Stimulated activated CD8-positive, alpha-beta memory T cell treated with anti-CD3 and anti-CD28 coated beads, Interleukin-12 subunit alpha, Interleukin-12 subunit beta, amount 100 ng/mL, for 24 hours (primary cell): ENCODE data around the gene SLC16A7.

ENCODE experiments used
- DNase-seq: peaks from one replicate; pipeline ENCODE4 v3.0.0-alpha.2; 2020; ENCODE audit errors: extremely low read depth

SLC16A7 gene

GRCh38 chr12:59620326-59620725 is 24.5 kb downstream of the SLC16A7 start:
- DNase-seq, result no peak

DNA sequence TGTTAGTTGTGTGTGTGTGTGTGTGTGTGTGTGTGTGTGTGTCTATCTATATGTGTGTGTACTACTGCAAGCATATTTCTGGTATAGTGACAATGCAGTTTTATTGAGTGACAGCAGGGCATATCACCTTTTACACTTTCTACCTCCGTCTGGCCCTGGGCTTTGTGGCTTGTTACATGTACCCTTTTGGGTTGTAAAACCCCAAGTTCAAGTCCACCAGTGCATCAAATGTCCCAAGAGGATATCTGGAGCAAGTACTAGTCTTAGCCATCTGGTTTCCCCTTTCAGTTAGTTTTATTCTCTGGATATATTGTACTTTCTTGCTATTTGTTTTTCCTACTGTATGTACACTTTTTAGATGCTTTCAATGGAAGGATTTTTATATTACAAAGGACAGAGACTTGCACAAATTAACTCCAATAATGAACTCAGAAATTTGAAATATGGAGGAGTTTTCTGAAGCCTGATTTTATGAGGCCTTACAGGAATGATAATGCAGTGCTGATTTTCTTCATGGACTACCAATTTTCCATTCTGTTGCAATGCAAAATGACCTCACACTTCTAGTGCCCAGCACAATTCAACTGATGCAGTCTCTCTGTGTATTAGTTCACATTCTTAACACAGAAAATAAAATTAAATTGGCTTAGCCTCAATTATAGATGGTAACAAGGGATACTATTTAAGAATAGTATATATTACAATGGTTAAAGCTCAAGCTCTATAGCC is 29.1 kb downstream of the SLC16A7 start:
- no peak for DNase-seq

- no peak for DNase-seq
Measured at GRCh38 chr12:59626382-59626781, 30.6 kb downstream of the SLC16A7 start.

- no peak for DNase-seq
Measured at GRCh38 chr12:59627582-59627981, 31.8 kb downstream of the SLC16A7 start.

GRCh38 chr12:59629890-59630289 is 34.1 kb downstream of the SLC16A7 start:
- DNase-seq, result no peak

DNA sequence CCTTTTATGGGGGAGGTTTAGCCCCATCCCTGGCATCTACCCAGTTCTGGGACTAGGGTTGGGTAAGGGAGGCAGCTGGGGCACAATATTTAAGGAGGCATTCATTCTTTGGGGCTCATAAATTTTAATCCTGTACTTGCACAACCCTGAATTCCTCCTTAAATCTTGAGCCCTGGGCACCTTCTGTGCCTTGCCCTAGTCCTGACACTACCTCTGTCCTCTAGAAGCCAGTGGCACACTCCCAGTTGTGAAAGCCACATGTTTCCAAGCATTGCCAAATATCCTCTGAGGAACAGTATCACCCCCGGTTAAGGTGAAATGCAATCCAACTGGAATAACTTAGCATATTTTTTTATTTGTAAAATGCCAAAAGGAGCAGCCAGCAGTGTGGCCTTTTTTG is 36.6 kb downstream of the SLC16A7 start:
- DNase-seq, result no peak

GRCh38 chr12:59634254-59634653 is 38.4 kb downstream of the SLC16A7 start:
- DNase-seq, result no peak

DNA sequence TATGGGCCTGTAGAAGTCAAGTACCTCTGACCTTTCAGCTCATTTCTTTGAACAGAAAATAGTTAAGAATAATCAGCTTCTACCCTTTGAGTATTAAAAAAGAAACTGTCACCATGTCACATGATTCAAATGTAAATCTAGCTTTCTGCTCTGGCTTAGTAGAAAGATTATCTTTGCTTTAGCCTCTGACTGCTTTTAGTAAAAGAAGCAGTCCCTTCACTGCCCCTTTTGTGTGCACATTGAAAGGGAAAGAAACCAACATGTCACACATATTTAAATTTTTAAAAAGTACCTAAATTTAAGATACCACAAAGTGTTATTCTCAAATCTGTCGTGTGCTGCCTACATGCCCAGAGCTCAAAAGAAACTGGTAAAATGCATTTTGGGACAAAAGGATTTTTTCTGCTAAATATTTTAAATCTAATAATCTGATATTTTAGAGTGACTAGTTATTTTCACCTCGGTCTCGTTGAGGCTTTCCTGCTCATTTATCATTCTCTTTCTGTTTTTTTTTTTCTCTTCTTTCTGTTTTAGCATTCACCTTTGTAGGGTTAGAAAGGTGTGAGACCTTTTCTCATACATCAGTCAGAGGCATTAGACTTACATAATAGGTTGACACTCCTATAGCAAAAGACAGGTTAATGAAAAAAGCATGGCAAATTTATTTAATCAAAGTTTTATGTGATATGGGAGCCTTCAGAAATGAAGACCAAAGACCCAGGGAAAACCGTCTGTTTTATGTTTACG is 41.3 kb downstream of the SLC16A7 start:
- DNase-seq, result no peak

- DNase-seq, result no peak
Measured at GRCh38 chr12:59637692-59638070, 41.9 kb downstream of the SLC16A7 start.

- DNase-seq, result no peak
Measured at GRCh38 chr12:59643550-59643949, 47.7 kb downstream of the SLC16A7 start.

GRCh38 chr12:59645242-59645641 is 49.4 kb downstream of the SLC16A7 start:
- no peak for DNase-seq

GRCh38 chr12:59646636-59647035 is 50.8 kb downstream of the SLC16A7 start:
- DNase-seq, result no peak

GRCh38 chr12:59649203-59649602 is 53.4 kb downstream of the SLC16A7 start:
- DNase-seq, result no peak

- DNase-seq, result no peak
Measured at GRCh38 chr12:59650588-59651228, 54.9 kb downstream of the SLC16A7 start.

DNA sequence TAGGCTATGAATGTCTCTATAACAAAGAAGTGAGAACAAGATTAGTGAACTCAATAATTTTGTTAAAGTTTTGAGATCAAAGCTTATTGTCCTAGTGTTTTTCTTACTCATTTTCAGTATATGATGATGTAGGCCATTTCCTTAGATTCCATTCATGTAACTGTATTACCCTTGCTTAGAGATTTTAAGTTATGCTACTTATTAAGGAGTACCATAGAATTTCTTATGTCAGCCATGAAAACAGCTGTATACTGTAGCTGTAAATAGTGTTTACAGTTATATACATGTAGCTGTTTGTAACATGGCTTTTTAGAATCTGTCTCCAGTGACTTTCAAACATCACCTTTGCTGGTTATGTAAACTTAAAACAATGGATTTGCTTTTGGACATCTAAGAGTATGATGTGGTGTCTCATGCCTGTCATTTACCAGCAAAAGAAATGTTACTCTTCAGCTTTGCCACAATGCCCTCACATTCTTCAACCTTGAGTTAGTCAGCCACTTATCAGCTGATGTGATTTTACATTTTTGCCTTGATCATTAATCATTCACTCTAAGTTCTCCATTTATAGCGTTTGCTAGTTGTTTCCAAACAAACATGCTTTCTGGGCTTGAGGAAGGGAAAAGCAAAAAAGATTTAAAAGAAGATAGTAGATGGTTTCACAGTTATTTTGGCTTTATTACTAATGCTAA is 55.5 kb downstream of the SLC16A7 start:
- no peak for DNase-seq

- no peak for DNase-seq
Measured at GRCh38 chr12:59652130-59652529, 56.3 kb downstream of the SLC16A7 start.

GRCh38 chr12:59654061-59654460 is 58.2 kb downstream of the SLC16A7 start:
- no peak for DNase-seq

- no peak for DNase-seq
Measured at GRCh38 chr12:59657266-59657665, 61.4 kb downstream of the SLC16A7 start.

DNA sequence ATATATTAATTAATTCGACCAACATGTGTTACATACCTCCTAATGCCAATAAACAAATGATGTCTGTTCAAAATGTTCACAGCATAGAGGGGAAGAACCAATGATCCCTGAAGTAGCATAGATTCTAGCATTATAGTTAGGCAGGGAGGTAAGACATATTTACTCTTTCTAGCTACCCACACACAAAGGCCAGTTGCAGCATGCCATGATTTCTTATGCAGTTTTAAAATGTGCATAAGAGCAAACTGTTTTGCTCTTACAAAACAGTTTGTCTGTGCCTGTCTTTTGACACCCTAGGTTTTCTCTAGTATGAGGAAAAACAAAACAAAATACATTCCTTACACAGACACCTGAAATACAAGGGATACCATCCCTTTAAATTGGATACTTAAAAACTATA is 61.9 kb downstream of the SLC16A7 start:
- DNase-seq, result no peak

- DNase-seq, result no peak
Measured at GRCh38 chr12:59660148-59660547, 64.3 kb downstream of the SLC16A7 start.

- no peak for DNase-seq
Measured at GRCh38 chr12:59660921-59661597, 65.2 kb downstream of the SLC16A7 start.

DNA sequence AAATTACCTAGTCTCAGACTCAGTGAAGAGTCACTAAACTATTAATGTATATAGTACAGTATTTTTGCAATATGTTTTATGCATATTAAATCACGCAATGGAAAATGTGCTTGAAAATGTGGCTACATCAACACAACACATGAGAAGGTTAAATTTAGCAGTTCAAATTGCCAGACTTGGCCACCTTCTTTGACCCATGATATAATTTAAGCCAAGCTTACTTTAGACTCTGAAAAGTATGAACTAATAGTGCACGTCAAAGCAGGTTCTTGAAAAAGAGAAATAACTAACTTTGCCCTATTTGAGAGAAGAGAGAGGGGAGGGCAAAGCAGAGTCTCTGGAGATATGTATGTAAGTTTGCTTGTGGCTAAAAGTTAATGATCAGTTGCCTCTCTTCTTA is 68.7 kb downstream of the SLC16A7 start:
- DNase-seq, result no peak
